GM18907 (cell line): ENCODE measurements around the gene FBXW11.

ENCODE experiments used
- ATAC-seq: cut with Tn5 transposase; IDR thresholded peaks from one replicate; pipeline ENCODE4 v1.9.1; 2021; ENCODE audit warnings: mild to moderate bottlenecking, moderate library complexity; ENCODE audit not compliant: unreplicated experiment

The FBXW11 gene

GRCh38 chr5:171956314-171956713, 50.1 kb downstream of the FBXW11 start:
- no peak for ATAC-seq

DNA sequence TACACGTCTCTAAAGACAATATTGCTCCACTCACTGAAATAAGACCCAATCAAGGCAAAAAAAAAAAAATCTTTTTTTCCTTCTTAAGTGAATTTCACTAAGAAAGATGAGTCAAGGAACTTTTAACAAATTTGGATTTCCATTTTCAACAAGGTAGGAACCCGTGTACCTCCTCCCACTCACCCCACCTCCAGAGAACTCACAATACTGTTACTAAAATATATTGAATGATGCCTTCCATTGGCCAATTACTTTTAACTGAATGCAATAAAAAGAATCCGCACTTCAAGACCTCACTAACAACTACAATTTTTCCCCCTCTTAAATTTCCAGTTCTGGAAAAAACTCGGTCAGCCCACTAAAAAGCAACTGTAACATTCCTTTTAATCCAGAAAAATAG, 50.7 kb downstream of the FBXW11 start:
- no peak for ATAC-seq

- ATAC-seq: no peak
Measured at GRCh38 chr5:171954721-171955120, 51.7 kb downstream of the FBXW11 start.

GRCh38 chr5:171953860-171954701, 52.4 kb downstream of the FBXW11 start:
- ATAC-seq: no peak

- ATAC-seq: no peak
Measured at GRCh38 chr5:171952021-171952420, 54.4 kb downstream of the FBXW11 start.

DNA sequence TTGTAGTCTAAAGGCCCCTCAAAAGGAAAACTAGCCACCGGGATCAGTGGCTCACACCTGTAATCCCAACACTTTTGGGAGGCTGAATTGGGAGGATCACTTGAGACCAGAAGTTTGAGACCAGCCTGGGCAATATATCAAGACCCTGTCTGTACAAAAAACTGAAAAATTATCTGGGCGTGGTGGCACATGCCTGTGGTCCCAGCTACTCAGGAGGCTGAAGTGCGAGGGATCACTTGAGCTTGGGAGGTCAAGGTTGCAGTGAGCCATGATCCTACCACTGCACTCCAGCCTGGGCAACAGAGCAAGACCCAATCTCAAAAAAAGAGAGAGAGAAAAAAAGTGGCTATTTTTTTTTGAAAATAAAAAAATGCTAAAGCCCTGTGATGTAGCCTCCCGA, 55.2 kb downstream of the FBXW11 start:
- ATAC-seq: no peak

DNA sequence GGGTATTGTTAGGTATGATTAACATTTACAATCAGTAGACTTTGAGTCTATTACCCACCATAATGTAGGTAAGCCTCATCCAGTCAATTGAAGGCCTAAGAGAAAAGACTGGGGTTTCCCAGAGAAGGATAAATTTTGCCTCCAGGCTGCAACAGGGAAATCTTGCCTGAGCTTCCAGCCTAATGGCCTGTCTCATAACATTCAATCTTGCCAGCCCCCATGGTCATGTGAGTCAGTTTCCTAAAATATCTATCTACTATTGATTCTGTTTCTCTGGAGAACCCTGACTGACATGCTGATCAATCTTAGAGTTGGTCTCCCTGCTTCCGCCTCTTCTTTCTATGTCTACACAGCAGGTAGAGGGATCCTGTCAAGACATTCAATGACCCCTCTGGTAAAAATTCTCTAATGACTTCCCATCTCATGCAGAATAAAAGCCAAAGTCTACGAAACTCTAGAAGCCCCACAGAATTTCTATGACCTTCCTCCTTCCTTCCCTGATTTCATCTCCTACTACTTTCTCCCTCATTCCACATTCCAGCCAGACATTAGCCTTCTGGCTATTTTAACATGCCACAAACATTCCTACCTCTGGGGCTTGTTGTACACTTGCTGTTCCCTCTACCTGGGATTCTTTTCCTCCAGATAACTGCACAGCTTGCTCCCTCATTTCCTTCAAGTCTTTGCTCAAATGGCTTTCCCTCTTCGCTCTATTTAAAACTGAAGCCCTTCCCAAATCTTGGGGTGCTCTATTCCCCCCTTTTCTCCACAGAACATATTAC, 60.2 kb downstream of the FBXW11 start:
- ATAC-seq: no peak

- ATAC-seq: no peak
Measured at GRCh38 chr5:171945476-171945875, 61.0 kb downstream of the FBXW11 start.

DNA sequence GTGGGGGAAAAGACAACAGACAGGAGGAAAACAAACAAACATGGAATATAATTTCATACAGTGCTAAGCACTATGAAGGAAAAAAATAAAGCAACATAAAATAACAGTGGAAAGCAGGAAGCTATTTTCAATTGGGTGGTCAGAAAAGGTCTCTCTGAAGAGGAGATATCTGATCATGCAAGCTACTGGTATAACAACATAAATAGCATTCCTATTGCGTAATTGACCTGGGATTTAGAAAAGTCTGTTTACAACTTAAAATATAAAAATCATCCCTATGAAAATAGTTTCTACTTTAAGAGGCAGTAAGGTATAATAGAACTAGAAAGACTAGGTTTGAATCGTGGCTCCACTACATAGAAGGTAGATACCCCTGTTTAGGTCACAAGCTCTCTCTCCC, 61.4 kb downstream of the FBXW11 start:
- ATAC-seq: no peak

- ATAC-seq: peak; percentile 60
Measured at GRCh38 chr5:171942112-171942516, 64.3 kb downstream of the FBXW11 start.

DNA sequence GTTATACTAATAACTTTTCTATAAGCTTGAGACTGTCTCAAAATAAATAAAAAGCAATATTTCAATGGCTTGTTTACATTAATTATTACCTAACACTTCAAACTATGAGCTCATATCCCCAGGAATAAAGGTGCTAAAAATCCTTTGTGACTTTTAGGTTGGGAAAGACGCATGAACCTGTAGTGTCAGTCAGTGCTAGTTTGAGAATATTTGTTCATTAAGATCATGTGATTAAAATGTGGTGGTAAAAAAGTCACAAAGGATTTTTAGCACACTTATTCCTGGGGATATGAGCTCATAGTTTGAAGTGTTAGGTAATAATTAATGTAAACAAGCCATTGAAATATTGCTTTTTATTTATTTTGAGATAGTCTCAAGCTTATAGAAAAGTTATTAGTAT, 64.8 kb downstream of the FBXW11 start:
- ATAC-seq: peak; percentile 29

GRCh38 chr5:171941275-171941674, 65.2 kb downstream of the FBXW11 start:
- peak; percentile 52 for ATAC-seq

- no peak for ATAC-seq
Measured at GRCh38 chr5:171939951-171940350, 66.5 kb downstream of the FBXW11 start.

GRCh38 chr5:171938358-171938757, 68.1 kb downstream of the FBXW11 start:
- ATAC-seq: no peak

- ATAC-seq: no peak
Measured at GRCh38 chr5:171937351-171937750, 69.1 kb downstream of the FBXW11 start.

- ATAC-seq: no peak
Measured at GRCh38 chr5:171934586-171934985, 71.9 kb downstream of the FBXW11 start.

DNA sequence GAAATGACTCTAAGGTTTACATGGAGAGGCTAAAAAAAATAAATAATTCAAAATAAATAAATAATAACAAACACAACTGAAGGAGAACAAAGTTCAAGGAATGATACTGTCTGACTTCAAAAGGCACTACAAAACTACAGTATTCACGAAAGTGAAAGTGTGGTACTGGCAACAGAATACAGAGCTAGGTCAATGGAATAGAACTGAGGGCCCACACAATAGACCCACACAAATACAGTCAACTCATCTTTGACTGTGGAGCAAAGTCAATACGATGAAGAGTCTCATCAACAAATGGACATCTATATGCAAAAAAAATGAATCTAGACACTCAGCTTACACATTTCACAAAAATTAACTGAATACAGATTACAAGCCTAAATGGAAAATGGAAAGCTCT, 75.3 kb downstream of the FBXW11 start:
- no peak for ATAC-seq

GRCh38 chr5:171927345-171927941, 79.0 kb downstream of the FBXW11 start:
- no peak for ATAC-seq

- ATAC-seq: peak; percentile 81
Measured at GRCh38 chr5:171926311-171926710, 80.1 kb downstream of the FBXW11 start.

- ATAC-seq: no peak
Measured at GRCh38 chr5:171924493-171925122, 81.8 kb downstream of the FBXW11 start.

GRCh38 chr5:171920765-171921391, 85.6 kb downstream of the FBXW11 start:
- ATAC-seq: no peak
